Esophagus squamous epithelium (tissue), 4 donors: Measurements from ENCODE around the gene SEMA4C.

Experiments
- CTCF ChIP-seq, 6 experiments: fragments of 450-650 bp in 4 of 6; fragments of 200-600 bp in 2 of 6; sonication (generic) in 2 of 6; IDR thresholded peaks; one replicate each; pipeline ENCODE4 v1.5.1; 2016 to 2019; ENCODE audit warnings: antibody characterized with exemption in 6 of 6, mild to moderate bottlenecking in 4 of 6, moderate library complexity in 4 of 6
- POLR2A ChIP-seq, 4 donors: fragments of 450-650 bp; IDR thresholded peaks; one replicate each; pipeline ENCODE4 v1.6.1; 2017; ENCODE audit warnings: antibody characterized with exemption in 4 of 4, mild to moderate bottlenecking in 4 of 4, moderate library complexity in 3 of 4

DNA sequence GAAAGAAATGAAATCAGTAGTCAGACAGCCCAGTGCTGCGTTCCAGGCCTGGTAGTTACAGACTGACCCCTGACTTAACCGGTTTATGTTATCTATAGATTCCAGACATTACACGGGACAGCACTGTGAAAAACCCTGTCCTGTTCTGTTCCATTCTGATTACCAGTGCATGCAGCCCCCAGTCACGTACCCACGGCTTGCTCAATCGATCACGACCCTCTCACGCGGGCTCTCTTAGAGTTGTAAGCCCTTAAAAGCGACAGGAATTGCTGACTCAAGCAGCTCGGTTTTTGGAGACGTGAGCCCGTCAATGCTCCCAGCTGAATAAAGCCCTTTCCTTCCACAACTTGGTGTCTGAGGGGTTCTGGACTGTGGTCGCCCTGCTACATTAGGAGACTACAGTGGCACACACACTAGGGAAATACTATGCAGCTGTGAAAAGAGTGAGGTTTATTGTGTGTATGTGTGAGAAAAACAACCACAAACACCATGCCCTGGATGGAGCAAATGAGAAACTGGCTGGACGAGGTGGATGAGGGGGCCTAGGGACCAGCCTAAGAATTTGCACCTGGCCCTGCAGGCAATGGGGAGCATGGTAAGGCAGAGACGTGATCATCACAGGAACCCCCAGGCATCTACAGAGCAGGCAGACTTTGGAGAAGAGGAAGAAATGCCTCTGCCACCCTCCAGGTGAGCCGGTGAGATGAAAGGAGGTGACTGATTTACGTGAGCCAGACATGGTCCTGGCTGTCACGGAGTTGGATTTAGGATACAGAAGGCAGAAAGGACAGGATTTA lies 49.1 kb upstream of the SEMA4C start:
- TF ChIP-seq CTCF (IDR thresholded peaks at IDR 0.05) (no peak), POLR2A (IDR thresholded peaks at IDR 0.05) (no peak)
